Kidney (tissue), 14 donors: ENCODE results near the gene C19orf18. TPM values are rescaled to one million over a fixed set of nuclear protein-coding genes. Genes with fewer than 3 reads are reported as not detected.
"Not testable (repeated sequence)": the region's sequence is repeated elsewhere in the genome, so short reads cannot be mapped to it uniquely, and the experiment has no call there.

Source experiments
- DNase-seq, 5 donors: peaks; one replicate each; pipeline ENCODE4 v3.0.0-alpha.2; 2013 to 2020
- FAIRE-seq: peaks from 2 replicates; lab custom pipeline; 2012; peaks lifted over from hg19 to GRCh38; lab: Jason Lieb, UNC
- H3K27ac ChIP-seq, 2 donors: one replicate each; pipeline ENCODE4 v1.7.0; 2013; ENCODE audit warnings: low read depth in 2 of 2, low read length in 2 of 2, inconsistent platforms in 1 of 2
- H3K27me3 ChIP-seq: one replicate; pipeline ENCODE4 v1.7.1; 2013; ENCODE audit warnings: low read length, inconsistent platforms; ENCODE audit not compliant: control insufficient read depth, insufficient read depth
- H3K36me3 ChIP-seq, 3 donors: one replicate each; pipeline versions ENCODE4 v1.7.0 to v1.7.1; 2013; ENCODE audit warnings: low read length in 3 of 3, control low read depth in 1 of 3, inconsistent platforms in 1 of 3; ENCODE audit not compliant: insufficient read depth in 3 of 3, control insufficient read depth in 2 of 3
- H3K4me1 ChIP-seq, 3 donors: one replicate each; pipeline versions ENCODE4 v1.7.0 to v1.7.1; 2013; ENCODE audit warnings: low read length in 3 of 3, inconsistent platforms in 1 of 3, low read depth in 1 of 3; ENCODE audit not compliant: control insufficient read depth in 2 of 3, insufficient read depth in 2 of 3
- H3K4me3 ChIP-seq, 3 donors: one replicate each; pipeline versions ENCODE4 v1.7.0 to v1.8.1; 2013; ENCODE audit warnings: low read length in 3 of 3, control low read depth in 1 of 3, inconsistent platforms in 1 of 3
- H3K9ac ChIP-seq, 3 donors: one replicate each; pipeline versions ENCODE4 v1.7.0 to v1.7.1; 2013; ENCODE audit warnings: low read length in 3 of 3, control low read depth in 1 of 3, inconsistent platforms in 1 of 3
- H3K9me3 ChIP-seq, 3 donors: one replicate each; pipeline versions ENCODE4 v1.7.0 to v1.7.1; 2013; ENCODE audit warnings: low read length in 3 of 3, control low read depth in 1 of 3, inconsistent platforms in 1 of 3; ENCODE audit not compliant: control insufficient read depth in 2 of 3, insufficient read depth in 1 of 3
- intact Hi-C: fragments of 100-400 bp; cut with DNase I; formaldehyde crosslinking; loops from one replicate; pipeline ENCODE4 v1.11.1; 2022
- polyA plus RNA-seq: library from polyadenylated mRNA; stranded (reverse); fragments of 350-450 nt; fragmentation: Illumina TruSeq; extraction: RNeasy Lipid Tissue Mini Kit (QIAGEN cat#74804); gene quantifications from one replicate; pipeline ENCODE4 v1.2.3, GENCODE V29; 2014; ENCODE audit warnings: low read depth, low replicate concordance; ENCODE audit not compliant: insufficient read depth
- total RNA-seq: library from RNA; stranded (reverse); fragmentation: NEBNext Ultra II Directional; extraction: Animal tissue kit (Norgen Biotek cat#: 25700); gene quantifications from one replicate; pipeline ENCODE4 v1.2.1, GENCODE V29; 2021
- TF ChIP-seq, protein P1 (sequence below): IDR thresholded peaks from 3 replicates; pipeline ENCODE4 v1.5.1; 2012; ENCODE audit warnings: mild to moderate bottlenecking, moderate library complexity, borderline replicate concordance; ENCODE audit not compliant: insufficient read depth; ENCODE audit errors: extremely low read depth
- donor health status: control.
- donor health status: control.
- donor health status: control.
- donor health status: control.
- donor health status: control.
- donor health status: DM: yes; HTN: yes; CAD: no.
- donor health status: Normal renal cell carcinoma (clear cell type).

C19orf18 gene
- total and polyA plus RNA-seq, 2 donors from 2014 or later = 0.85 to 1.7 TPM

DNA sequence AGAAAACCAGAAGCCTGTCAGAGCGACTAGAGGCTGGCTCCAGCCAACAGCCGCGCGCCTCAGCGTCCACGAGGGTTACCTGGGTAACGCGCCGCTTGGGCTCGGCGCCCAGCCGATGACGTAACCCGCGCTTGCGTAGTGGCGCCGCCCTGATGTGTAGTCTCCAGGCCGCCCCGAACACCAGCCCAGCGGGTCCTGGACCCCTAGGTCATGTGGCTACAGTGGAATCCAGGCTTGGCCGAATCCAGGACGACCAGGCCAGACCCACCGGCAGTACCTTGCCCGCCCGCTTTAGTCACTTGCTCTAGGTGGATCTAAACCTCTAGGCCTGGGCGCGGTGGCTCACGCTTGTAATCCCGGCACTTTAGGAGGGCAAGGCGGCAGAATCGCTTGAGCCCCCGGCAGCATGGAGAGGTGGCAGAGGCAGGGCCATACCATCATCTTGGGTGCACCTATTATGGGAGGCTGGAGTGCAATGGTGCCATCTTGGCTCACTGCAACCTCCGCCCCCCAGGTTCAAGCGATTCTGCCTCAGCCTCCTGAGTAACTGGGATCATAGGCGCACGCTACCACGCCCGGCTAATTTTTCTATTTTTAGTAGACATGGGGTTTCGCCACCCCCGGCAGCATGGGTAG, 35.5 kb upstream of the C19orf18 start:
- H3K4me1 ChIP-seq = peaks cover 0 to 6% (median 0%) of the 10 kb centered on the region in 3 donors
- FAIRE-seq (no peak), DNase-seq (peak; percentile 95 to 98 (median 97))
- TF ChIP-seq, protein P1, sequence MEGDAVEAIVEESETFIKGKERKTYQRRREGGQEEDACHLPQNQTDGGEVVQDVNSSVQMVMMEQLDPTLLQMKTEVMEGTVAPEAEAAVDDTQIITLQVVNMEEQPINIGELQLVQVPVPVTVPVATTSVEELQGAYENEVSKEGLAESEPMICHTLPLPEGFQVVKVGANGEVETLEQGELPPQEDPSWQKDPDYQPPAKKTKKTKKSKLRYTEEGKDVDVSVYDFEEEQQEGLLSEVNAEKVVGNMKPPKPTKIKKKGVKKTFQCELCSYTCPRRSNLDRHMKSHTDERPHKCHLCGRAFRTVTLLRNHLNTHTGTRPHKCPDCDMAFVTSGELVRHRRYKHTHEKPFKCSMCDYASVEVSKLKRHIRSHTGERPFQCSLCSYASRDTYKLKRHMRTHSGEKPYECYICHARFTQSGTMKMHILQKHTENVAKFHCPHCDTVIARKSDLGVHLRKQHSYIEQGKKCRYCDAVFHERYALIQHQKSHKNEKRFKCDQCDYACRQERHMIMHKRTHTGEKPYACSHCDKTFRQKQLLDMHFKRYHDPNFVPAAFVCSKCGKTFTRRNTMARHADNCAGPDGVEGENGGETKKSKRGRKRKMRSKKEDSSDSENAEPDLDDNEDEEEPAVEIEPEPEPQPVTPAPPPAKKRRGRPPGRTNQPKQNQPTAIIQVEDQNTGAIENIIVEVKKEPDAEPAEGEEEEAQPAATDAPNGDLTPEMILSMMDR = no peak
- peaks cover 0 to 4% (median 0%) of the 10 kb centered on the region in 3 donors for H3K9me3 ChIP-seq
- H3K27ac ChIP-seq = peak overlapping the region; percentile 63 to 90
- peak overlapping the region; percentile 22 to 74 (median 58) for H3K4me3 ChIP-seq
- H3K36me3 ChIP-seq = peaks cover 4 to 8% (median 4%) of the 10 kb centered on the region in 3 donors
- intact Hi-C loops = no loop called here
- peak overlapping the region in 2 of 3 donors; percentile 3 to 94 for H3K9ac ChIP-seq
- no peaks in the 10 kb centered on the region for H3K27me3 ChIP-seq

DNA sequence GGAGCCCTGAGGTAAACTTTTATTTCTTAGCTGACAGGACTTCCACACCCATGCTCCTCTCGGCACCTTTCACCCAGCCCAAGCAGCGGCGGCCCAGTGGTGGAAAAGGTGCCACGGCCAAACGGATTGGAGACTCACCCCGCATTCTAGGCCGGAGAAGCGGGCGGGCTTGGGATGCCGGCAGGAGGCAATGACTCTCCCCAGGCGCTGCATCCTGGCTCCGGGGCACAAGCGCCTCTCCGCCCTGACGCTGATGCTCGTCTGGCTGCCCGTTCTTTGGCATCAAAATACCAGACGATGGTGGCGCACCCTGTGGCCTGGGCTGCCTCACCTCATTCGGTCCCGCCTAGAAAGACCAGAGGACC, 34.9 kb upstream of the C19orf18 start:
- TF ChIP-seq, protein P1 = no peak
- H3K9me3 ChIP-seq = peaks cover 0 to 4% (median 0%) of the 10 kb centered on the region in 3 donors
- peak overlapping the region; percentile 37 to 90 for H3K27ac ChIP-seq
- no peak for FAIRE-seq
- H3K4me3 ChIP-seq = peak overlapping the region in 2 of 3 donors; percentile 22 to 74
- no peak for DNase-seq
- peak overlapping the region in 1 of 3 donors; percentile 94 for H3K9ac ChIP-seq
- intact Hi-C loops = no loop called here
- peaks cover 4 to 8% (median 5%) of the 10 kb centered on the region in 3 donors for H3K36me3 ChIP-seq
- peaks cover 0 to 9% (median 0%) of the 10 kb centered on the region in 3 donors for H3K4me1 ChIP-seq
- no peaks in the 10 kb centered on the region for H3K27me3 ChIP-seq

DNA sequence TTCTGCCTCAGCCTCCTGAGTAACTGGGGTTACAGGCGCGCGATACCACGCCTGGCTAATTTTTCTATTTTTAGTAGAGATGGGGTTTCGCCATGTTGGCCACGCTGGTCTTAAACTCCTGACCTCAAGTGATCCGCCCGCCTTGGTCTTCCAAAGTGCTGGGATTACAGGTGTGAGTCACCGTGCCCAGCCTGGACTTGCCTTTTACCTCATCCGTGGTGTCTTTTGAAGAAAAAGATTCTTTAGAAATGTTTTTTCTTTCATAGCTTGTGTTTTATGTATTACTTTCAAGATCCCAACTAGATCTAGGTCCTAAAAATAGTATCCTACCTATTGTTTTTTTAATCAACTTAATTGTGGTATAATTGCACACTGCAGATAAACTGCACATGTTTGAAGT, 34.5 kb upstream of the C19orf18 start:
- peak overlapping the region in 1 of 3 donors; percentile 5 for H3K9ac ChIP-seq
- H3K27ac ChIP-seq = peak overlapping the region in 1 of 2 donors; percentile 37
- DNase-seq, H3K9me3 ChIP-seq, H3K27me3 ChIP-seq, FAIRE-seq, H3K36me3 ChIP-seq, intact Hi-C loops: not testable (repeated sequence)
- peak overlapping the region in 1 of 3 donors; percentile 74 for H3K4me3 ChIP-seq
- peaks cover 0 to 13% (median 0%) of the 10 kb centered on the region in 3 donors for H3K4me1 ChIP-seq

DNA sequence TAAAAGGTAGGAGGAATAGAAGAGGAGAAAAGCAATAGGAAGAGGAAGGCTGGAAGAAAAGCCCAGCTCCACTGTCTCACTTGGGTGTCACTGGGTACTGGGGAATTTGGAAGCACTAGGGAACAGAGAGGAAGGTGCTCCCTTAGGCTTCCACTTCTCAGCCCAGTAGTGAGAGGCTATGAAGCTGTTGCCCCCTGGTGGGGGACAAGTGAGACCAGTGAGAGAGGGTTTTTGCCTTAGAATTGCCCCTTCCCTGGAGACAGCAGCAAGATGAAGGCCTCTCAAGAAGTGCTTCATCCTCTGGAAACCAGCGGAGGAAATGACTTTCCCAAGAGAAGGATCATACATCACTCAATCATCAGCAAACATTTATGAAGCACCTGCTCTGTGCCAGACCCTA, 33.0 kb upstream of the C19orf18 start:
- H3K4me1 ChIP-seq = peaks cover 0 to 15% (median 0%) of the 10 kb centered on the region in 3 donors
- TF ChIP-seq, protein P1 = no peak
- FAIRE-seq = no peak
- no peak overlapping the region for H3K27ac ChIP-seq
- no peak overlapping the region for H3K9ac ChIP-seq
- peaks cover 0 to 7% (median 0%) of the 10 kb centered on the region in 3 donors for H3K9me3 ChIP-seq
- peaks cover 7 to 8% (median 8%) of the 10 kb centered on the region in 3 donors for H3K36me3 ChIP-seq
- intact Hi-C loops = no loop called here
- no peak overlapping the region for H3K4me3 ChIP-seq
- no peak for DNase-seq
- no peaks in the 10 kb centered on the region for H3K27me3 ChIP-seq
